HuH-7 (cell line): Measurements from ENCODE around the gene HIVEP1.
"Not testable (repeated sequence)": the region's sequence is repeated elsewhere in the genome, so short reads cannot be mapped to it uniquely, and the experiment has no call there.

Experiments used
- DNase-seq: peaks from one replicate; pipeline ENCODE4 v3.0.0; 2011; ENCODE audit warnings: low spot score

HIVEP1 gene

DNA sequence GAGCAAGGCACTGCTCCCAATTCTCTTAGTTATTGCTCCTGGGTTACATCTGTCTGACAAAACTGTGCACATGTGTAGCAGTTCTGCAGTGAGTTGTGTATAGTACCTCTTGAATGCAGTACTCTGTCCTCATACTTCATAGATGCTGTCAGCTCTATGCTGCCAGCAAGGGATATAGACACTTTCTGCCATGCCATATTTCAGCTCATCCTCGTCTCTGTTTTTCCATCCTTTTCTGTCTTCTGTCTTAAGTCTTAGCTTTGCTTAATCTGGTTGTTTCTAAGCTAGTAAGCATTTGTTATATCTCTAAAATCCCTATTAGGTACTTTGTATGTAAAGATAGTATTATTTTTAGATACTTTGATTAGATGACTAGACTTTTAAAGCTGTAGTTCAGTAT lies 76.4 kb downstream of the HIVEP1 start:
- no peak for DNase-seq

DNA sequence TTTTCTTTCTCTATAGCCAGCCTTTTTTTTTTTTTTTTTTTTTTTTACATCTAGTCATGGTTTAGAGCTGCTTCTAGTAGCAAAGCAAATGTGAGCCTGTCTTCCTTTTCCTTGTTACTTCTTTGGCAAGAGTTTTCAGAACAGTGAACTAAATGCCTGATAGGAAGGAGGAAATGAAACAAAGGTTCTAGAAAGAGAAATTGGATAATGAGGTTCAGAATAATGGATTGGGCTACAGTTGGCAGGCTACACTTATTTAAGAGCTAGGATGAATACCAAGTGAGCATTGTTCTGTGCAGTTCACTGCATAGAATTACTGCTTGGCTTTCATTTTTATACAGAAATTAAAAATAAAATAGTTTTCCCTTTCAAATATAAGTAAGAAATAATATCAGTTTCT lies 78.6 kb downstream of the HIVEP1 start:
- no peak for DNase-seq

DNA sequence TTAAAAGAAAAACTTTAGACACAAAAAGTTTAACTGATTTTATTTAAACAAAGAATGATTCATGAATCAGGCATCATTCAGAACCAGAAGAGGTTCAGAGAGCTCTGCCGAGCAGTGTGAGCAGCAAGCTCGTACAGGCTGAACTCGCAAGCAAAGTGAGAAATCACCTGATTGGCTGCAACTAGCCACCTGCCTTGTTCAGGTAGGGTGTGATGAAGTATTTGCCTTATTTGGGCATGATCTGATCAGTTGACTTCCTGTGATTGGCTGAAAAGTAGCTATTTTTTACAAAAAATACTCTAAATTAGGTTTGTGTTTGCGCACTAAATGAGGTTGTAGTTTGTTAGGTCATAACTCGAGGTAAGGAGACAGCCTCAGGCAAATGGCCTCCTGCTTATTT lies 80.7 kb downstream of the HIVEP1 start:
- DNase-seq, result no peak

DNA sequence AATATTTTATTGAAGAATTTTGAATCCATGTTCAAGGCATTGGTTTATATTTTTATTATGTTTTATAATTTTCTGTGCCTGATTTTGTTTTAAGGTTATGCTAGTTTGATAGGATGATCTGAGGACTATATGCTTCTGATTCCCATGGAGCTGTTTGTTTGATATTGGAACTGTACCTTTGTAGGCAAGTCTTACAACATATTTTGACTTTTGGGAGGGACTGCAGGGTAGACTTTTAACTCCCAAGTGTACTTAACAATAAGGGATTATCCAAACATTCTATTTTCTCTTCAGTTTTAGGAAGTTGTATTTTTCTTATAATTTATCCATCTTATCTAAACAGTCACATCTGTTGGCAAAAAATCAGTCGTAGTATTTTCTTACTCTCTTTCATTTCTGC lies 82.6 kb downstream of the HIVEP1 start:
- no peak for DNase-seq

DNA sequence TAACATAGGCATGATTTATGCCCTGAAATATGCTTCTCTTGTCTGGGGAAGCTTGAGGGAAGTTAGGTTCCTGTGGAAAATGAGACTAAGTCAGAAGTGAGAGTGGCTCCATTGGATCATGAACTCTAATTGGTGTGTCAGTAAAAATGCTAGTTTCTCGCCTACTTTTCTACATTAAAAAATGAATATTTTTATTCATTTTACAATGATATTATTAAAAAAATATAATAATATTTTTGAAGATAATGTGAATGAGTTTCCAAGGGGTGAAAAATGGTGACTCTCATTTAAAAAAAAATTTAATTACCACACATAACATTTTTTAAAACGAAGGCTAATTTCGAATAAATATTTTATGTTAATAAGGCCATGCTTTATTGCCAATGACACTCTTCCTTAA lies 84.2 kb downstream of the HIVEP1 start:
- DNase-seq, result no peak

DNA sequence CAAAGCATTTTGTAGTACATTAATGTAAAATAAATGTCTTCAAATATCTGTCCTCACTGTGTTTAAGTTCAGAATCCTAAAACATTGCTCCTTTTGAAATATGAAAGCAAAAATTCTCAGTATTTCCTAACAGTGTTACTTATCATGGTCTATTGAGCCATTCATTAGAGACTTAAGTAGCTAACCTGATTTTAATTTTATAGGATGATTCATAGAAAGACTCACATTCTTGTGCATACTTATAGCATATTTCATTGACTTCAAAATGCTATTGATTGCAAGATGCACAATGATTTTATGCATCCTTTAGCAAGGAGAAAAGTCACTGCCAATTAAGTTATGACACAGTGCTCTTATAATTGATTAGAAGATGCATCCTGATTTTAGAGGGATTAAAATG lies 85.7 kb downstream of the HIVEP1 start:
- no peak for DNase-seq

DNA sequence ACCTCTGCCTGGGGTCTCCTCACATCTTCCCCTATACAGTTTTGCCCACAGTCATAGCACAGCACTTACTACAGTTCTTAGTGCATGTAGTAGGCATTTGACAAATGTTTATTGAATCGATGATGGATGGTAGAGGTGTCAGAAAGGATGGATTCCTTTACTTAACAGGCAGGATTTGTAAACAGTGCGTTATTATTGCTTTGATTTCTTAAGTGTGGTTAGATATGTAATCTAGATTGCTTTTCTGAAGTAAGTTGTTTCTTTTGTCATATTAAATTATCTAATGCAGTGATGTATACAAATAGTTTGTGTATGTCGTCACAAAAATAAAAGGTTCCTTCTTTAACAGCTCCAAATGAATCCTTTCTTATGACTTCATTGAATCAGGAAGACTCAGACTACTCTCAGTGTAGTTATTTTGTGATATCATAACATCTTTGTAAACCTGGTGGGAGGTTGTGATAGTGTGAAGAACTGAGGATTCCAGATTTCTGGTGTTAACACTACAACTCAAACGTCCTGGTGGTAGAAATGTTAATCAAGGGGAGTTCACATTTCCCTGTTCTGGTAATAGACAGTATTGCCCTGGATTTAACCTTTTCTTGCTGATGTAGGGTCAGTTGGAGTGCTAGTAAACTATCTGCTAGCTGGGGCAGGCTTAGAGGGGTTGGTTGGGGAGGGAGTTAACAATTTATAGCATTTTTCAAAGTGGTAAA lies 87.7 kb downstream of the HIVEP1 start:
- no peak for DNase-seq

DNA sequence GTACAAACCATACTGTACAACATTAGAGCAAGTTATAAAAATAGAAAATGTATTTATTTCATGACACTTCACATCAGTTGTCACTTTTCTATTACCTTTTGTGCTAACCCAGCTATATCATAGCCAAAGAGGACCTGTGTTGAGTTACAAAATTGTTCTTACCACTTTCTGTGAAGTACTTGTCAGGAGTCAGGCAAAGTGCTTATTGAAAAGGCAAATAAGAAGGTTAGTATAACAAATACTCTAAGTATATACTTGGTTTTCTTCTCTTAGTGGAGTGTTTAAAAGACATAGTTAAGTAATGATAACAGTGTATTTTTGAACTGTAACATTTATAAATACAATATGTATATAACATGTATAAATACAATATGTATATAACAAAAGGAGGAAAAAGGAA lies 88.9 kb downstream of the HIVEP1 start:
- DNase-seq, result no peak

DNA sequence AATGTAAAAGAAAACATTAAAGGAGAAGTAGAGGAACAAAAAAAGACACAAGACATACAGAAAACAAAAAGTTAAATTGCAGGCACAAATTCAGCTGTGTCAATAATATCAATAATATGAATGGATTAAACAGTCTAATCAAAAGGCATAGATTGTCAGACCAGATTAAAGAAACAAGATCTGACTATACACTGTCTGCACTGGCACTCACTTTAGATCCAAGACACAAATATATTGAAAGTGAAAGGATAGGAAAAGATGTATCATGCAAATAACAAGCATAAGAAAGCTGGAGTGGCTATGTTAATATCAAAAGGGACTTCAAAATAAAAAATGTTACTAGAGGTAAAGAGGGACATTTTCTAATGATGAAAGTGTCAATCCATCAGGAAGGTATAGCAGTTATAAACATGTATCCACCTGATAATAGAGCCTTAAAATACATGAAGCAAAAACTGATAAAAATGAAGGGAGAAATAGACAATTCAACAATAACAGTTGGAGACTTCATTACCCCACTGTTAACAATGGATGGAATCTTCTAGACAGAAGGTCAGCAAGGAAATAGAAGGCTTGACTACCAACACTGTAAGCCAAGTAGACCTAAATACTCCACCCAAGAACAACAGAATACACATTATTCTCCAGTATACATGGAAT lies 89.7 kb downstream of the HIVEP1 start:
- DNase-seq, result no peak

DNA sequence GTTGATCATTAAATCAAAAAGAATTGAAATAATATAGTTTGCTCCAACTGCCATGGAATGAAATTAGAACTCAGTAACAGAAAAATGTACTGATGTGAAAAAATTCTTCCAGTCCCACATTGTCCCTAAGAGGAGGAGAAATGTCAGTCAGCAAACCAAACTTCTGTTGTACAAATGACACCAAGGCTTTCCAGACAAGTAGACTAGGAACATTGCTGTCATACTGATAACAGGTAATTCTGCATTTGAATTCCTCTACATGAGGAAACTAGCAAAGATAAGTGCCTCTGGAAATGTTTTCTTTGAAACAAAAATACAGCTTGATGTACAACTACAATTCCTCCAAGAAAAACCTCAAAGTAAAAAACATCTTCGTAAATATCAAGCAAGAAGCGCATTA lies 90.2 kb downstream of the HIVEP1 start:
- no peak for DNase-seq

DNA sequence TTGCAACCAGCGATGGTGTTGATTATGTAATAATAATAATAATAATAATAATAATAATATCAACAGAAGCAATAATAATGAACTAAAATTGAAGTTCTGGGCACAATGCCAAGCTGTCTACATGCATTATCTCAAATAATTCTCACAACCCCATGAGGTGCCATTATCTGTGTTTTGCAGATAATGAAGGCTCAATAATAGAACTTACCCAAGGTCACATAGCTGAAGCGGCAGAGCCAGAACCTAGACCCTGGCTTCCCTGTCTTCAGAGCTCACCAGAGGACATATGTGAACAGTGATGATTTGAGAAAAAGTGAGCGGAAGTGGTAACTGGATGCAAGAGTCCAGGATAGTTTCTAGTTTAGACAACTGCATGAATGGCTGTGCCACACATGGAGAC lies 91.0 kb downstream of the HIVEP1 start:
- DNase-seq, result no peak

DNA sequence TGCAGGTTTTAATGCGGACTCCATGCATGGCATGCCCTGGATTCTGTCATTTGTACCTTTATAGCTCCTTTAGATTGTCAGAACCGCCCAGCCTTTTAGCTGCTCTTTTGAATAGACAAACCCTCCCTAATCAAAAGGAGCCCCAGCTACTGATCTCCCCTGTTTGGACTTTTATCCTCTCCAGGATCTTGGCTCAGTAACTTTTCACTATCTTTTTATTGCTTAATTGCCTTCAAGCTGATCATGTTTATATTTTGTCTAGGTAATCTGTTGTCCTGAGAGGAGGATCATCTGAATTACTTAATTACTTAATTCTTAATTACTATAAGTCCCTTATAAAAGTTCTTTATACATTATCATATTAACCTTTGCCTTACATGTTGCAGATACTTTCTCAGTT lies 93.2 kb downstream of the HIVEP1 start:
- DNase-seq, result no peak

DNA sequence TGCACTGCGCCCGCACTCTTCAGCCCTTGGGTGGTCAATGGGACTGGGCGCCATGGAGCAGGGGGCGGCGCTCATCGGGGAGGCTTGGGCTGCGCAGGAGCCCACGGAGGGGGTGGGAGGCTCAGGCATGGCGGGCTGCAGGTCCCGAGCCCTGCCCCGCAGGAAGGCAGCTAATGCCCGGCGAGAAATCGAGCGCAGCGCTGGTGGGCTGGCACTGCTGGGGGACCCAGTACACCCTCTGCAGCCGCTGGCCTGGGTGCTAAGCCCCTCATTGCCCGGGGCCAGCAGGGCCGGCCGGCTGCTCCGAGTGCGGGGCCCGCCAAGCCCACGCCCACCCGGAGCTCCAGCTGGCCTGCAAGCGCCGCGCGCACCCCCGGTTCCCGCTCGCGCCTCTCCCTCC lies 96.3 kb downstream of the HIVEP1 start:
- DNase-seq, result not testable (repeated sequence)

DNA sequence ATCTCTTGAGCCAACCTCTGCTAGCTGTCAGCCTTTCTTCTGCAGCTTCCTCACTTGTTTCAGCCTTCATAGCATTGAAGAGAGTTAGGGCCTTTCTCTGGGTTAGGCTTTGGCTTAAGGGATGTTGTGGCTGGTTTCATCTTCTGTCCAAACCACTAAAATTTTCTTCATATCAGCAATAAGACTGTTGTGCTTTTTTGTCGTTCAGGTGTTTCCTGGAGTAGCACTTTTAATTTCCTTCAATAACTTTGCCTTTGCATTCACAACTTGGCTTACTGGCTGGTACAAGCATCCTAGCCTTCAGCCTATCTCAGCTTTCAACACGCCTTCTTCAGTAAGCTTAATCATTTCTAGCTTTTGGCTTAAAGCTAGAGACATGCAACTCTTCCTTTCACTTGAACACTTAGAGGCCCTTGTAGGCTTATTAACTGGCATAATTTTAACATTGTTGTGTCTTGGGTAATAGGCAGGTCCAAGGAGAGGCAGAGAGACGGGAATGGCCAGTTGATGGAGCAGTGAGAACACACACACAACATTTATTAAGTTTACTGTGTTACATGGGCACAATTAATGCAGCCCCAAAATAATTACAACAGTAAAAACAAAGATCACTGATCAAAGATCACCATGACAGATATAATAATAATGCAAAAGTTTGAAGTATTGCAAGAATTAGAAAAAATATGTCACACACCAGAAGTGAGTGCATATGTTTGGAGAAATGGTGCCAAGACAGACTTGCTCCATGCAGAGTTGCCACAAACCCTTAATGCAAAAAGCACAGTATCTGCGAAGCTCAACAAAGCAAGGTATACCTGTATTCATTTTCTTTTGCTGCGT lies 98.6 kb downstream of the HIVEP1 start:
- no peak for DNase-seq

DNA sequence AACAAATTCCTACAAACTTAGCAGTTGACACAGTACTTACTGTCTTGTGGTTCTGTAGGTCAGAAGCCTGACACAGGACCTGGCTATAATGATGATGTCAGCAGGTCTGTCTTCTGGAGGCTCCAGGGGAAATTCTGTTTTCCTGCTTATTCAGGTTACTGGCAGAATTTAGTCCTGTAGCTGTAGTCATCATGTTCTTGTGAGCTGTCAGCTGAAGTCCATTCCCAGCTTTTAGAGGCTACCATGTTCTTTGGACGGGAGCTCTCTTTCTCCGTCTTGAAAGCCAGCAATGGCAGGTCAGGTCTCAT lies 99.2 kb downstream of the HIVEP1 start:
- no peak for DNase-seq

DNA sequence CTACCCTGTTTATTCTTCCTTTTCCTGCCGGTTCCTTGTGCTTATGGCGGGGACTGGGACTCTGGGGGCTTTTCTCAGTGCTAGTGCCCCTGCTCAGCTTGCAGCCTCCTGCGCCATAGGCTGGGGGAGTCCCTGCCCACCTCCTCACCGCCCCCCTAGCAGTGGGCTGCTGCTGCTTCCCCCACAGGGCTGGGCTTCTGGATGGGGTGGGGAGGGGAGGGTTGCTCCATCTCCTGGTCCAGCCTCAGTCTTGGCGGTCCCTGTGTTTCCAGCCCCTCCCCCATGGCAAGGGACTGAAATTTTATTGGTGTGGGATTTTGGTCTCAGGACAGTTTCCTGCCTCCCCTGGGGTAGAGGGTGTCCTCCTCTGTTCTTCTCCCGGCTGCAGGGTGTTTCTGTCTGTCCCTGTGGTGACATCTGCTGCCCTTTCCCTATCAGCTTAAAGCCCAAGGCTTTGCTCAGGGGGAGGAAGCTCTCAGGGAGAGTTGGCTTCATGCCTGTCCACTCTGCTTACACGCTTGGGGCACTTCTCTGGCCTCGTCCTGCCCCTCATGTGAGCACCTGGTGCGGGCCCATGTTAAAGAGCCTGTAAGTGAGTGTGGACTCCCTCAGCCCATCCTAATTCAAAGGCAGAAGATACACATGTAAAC lies 100.6 kb downstream of the HIVEP1 start:
- DNase-seq, result no peak

DNA sequence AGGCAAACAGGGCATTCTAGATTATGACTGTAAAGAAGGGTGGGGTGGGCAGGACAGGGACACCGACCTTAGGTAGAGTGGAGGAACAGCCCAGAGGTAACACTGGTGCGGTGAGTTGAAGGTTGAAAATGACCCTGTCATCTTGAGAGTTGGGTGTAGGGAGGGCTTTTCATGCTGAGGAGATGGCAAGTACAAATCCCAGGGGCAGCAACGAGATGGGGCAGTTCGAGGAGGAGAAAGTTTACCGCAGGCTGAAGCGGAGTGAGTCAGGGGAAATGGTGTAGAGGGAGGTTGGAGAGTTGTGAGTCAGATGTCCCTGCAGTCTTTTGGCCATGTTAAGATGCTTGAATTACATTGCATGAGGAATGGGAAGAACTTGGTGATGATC lies 101.1 kb downstream of the HIVEP1 start:
- DNase-seq, result no peak

DNA sequence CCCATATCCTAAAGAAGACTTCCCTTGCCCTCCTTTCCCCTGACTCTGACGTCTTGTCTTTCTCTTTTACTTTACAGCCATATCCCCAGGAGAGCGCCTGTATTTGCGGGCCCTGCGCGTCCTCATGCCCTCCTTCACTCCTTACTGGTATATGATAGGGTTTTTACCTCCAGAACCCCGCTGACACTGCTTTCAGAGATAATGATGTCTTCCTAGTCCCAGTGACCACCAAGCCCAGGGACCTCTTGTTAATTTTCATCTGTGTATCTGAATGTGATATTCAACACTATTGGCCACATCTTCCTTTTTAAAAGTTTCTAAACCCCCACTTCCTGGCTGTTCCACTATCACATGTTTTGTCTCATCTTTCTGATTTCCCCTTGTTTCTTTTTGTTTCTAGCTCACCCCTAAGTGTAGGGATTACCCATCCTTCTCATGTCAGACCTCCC lies 102.0 kb downstream of the HIVEP1 start:
- DNase-seq, result no peak

DNA sequence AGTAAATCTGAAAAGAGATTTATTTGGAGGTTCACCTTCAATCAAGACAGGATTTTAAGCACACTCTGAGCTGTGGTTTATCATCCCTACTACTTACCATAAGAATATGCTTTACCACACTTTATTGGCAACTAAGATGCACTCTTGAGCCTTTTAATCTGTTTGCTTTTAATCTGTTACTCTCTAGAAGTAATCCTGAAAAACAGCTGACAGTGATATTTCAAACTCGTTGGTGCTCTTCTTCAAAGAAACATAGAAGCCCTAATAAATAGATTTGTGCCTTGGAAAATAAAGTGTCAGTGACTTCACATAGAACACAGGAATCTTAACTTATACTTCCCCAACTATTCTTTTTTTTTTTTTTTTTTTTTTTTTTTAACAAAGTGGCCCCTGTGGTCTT lies 102.9 kb downstream of the HIVEP1 start:
- no peak for DNase-seq

DNA sequence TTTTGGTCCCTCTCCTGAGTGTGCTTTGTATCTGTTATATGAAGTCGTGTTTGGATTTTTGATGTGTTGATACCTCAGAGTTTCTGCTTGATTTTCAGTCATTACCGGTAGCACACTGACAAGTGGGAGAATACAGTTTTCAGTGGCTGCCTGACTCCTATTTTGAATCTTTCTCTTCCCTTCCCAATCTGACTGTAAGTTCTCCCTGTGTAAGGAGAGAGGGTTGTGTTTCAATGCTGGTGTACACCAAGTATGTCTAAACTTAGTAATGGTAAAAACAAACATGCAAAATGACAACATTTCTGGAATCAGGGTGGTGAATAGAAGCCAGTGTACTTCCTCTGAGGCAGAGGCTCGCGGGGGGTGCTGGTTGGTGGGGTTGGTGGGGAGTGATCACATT lies 103.4 kb downstream of the HIVEP1 start:
- no peak for DNase-seq

DNA sequence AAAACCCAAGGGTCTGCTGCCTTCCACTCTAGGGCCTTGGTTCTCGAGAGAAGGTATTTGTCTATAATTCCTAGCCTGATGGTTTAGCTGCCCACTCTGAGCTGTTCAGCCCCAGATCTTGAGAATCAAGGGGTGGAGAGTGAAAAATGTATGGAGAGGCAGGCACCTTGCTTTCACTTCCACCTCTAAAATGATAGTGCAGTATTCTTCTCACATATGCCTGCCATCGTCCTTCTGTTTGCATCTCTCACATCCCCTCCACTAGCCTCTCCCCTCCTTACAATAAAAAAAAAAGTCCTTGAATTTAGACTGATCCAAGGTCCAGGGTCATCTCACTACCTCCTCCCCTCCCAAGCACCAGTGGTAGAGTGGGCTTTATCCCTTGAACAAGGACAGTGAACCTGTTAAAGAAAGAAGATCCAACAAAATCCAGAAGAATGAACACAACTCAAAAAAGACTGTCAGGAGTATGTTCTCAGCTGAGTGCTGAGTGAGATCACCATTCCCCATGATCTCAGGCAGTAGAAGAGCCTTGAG lies 104.2 kb downstream of the HIVEP1 start:
- no peak for DNase-seq

DNA sequence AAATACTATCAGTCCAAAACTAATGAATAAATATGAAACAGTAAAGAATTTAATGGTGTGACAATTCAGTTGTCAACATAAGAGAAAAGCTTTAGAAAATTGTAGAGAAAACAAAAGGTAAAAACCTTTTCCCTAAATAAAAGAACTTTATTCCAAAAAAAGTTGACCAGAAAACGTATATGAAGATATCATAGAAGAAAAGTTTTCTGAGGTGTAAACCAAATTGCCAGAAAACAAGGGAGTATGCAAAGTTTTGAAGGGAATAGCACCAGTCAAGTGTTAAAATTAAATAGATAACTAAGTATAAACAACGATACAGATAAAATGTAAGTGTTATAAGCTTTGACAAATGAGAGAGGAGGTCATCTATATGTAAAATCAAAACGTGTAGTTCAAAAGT lies 104.9 kb downstream of the HIVEP1 start:
- no peak for DNase-seq

DNA sequence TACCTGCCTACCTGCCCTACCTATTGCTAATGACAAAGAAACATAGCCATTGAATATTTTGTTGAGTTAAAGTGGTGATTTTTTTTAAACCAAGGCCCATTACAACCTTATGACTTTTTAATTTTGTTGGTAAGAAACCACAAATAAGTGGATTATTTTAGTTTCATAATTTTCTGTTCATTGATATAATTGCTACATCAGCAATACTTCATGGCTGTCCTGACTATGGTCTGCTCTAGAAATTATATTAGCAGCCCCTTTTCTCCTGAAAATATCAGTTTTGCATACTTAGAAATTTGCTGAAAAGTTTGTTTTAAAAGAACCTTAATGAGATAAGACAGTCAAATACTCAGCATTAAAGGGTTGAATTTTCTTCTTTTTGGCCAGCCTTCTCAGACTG lies 106.5 kb downstream of the HIVEP1 start:
- no peak for DNase-seq
